HepG2 (cell line): Measurements from ENCODE around the gene KRTAP10-8. TPM values are rescaled to one million over a fixed set of nuclear protein-coding genes. Genes with fewer than 3 reads are reported as not detected.
A peak's percentile ranks its signal among the peaks of the same experiment; 100 is the strongest.

ENCODE experiments used
- ATAC-seq: fragments of 200-7000 bp; cut with Tn5 transposase; 3 replicates; pipeline ENCODE4 v1.9.1; 2020; ENCODE audit warnings: mild to moderate bottlenecking, moderate library complexity
- BruUV-seq: library from RNA; stranded (reverse); fragments of 400-500 nt; replicated peaks from 2 replicates; lab custom pipeline; 2021; lab: Mats Ljungman, UMichigan
- CTCF ChIA-PET: fragments of 300-600 bp; formaldehyde crosslinking; extraction: SDS; loops from one replicate; lab custom pipeline; 2021; ENCODE audit warnings: low total read pairs, inconsistent platforms, low intra/inter-chr PET ratio; lab: Yijun Ruan, JAX
- POLR2A ChIA-PET: fragments of 350-600 bp; sonication (Branson Sonifier 250); formaldehyde crosslinking; loops from one replicate; lab custom pipeline; 2020; ENCODE audit warnings: antibody characterized with exemption, inconsistent platforms; lab: Yijun Ruan, JAX
- DNase-seq: peaks from one replicate; pipeline ENCODE4 v3.0.0-alpha.2; 2015; ENCODE audit warnings: low spot score
- FAIRE-seq: peaks from 3 replicates; lab custom pipeline; 2011; peaks lifted over from hg19 to GRCh38; lab: Jason Lieb, UNC
- H2AFZ ChIP-seq: one replicate; pipeline ENCODE4 v1.6.1; 2011; ENCODE audit warnings: low read length, inconsistent platforms
- H3K27ac ChIP-seq: fragments of 300-600 bp; 3 replicates; pipeline ENCODE4 v1.8.0; 2011; ENCODE audit warnings: mixed run types, mild to moderate bottlenecking, mixed read lengths, low read length, inconsistent platforms; ENCODE audit not compliant: insufficient read depth; ENCODE audit errors: extremely low read length
- H3K27me3 ChIP-seq, 2 experiments: fragments of 200-600 bp in 1 of 2; 2 replicates in 1 of 2; 3 replicates in 1 of 2; pipeline versions ENCODE4 v1.6.0 to v1.8.0; 2011; ENCODE audit warnings: low read length in 2 of 2, mild to moderate bottlenecking in 2 of 2, moderate library complexity in 2 of 2, inconsistent platforms in 1 of 2; ENCODE audit not compliant: insufficient read depth in 2 of 2, control insufficient read depth in 1 of 2
- H3K36me3 ChIP-seq, 2 experiments: fragments of 200-600 bp in 1 of 2; replicated peaks in 1 of 2; 2 replicates in 1 of 2; 3 replicates in 1 of 2; pipeline versions ENCODE4 v1.5.1 to v1.8.0; 2011; ENCODE audit warnings: low read length in 2 of 2, inconsistent platforms in 1 of 2; ENCODE audit not compliant: insufficient read depth in 2 of 2, control insufficient read depth in 1 of 2
- H3K4me1 ChIP-seq: 2 replicates; pipeline ENCODE4 v1.5.1; 2012; ENCODE audit warnings: low read length, inconsistent platforms; ENCODE audit not compliant: insufficient read depth
- H3K4me2 ChIP-seq: 2 replicates; pipeline ENCODE4 v1.6.0; 2011; ENCODE audit warnings: low read depth, low read length, inconsistent platforms
- H3K4me3 ChIP-seq, 3 experiments: fragments of 200-600 bp in 1 of 3; sonication (generic), shearing (Covaris generic) in 1 of 3; replicated peaks in 1 of 3; 2 replicates each; pipeline ENCODE4 v1.5.1; 2011 to 2016; ENCODE audit warnings: low read length in 3 of 3, inconsistent platforms in 2 of 3, low read depth in 2 of 3, mild to moderate bottlenecking in 2 of 3, control low read depth in 1 of 3, mixed read lengths in 1 of 3; ENCODE audit not compliant: insufficient read depth in 1 of 3
- H3K79me2 ChIP-seq: one replicate; pipeline ENCODE4 v1.6.1; 2011; ENCODE audit warnings: low read length, inconsistent platforms; ENCODE audit not compliant: insufficient read depth
- H3K9ac ChIP-seq: 2 replicates; pipeline ENCODE4 v1.6.0; 2011; ENCODE audit warnings: mild to moderate bottlenecking, low read depth, low read length, inconsistent platforms; ENCODE audit not compliant: insufficient read depth
- H3K9me3 ChIP-seq: 2 replicates; pipeline ENCODE4 v1.5.1; 2012; ENCODE audit warnings: mild to moderate bottlenecking, low read length
- H4K20me1 ChIP-seq: 2 replicates; pipeline ENCODE4 v1.6.0; 2011; ENCODE audit warnings: inconsistent platforms, mild to moderate bottlenecking, low read length, moderate library complexity; ENCODE audit not compliant: insufficient read depth
- GATA4 ChIP-seq: sonication (generic); IDR thresholded peaks from 2 replicates; pipeline ENCODE4 v1.6.1; 2016; ENCODE audit warnings: antibody characterized with exemption, low read depth, borderline replicate concordance
- IKZF1 ChIP-seq: fragments of 450-650 bp; IDR thresholded peaks from 2 replicates; pipeline ENCODE4 v1.7.1; 2016
- MED13 ChIP-seq: sonication (generic); formaldehyde crosslinking; IDR thresholded peaks from 2 replicates; pipeline ENCODE4 v1.5.0; 2020; ENCODE audit warnings: missing genetic modification reagents
- NFE2L2 ChIP-seq: fragments of 150-350 bp; IDR thresholded peaks from 2 replicates; pipeline ENCODE4 v1.6.1; 2014; ENCODE audit warnings: low read length
- ZC3H4 ChIP-seq: sonication (generic); formaldehyde crosslinking; IDR thresholded peaks from 2 replicates; pipeline ENCODE4 v1.4.0; 2020; ENCODE audit warnings: missing genetic modification reagents, borderline replicate concordance
- ZNF101 ChIP-seq: sonication (generic); formaldehyde crosslinking; IDR thresholded peaks from 2 replicates; pipeline ENCODE4 v1.4.0; 2020; ENCODE audit warnings: mild to moderate bottlenecking, low read depth, missing genetic modification reagents, borderline replicate concordance
- ZNF235 ChIP-seq: sonication (generic); formaldehyde crosslinking; IDR thresholded peaks from 2 replicates; pipeline ENCODE4 v1.8.1; 2023; ENCODE audit warnings: mild to moderate bottlenecking, missing genetic modification reagents, borderline replicate concordance
- WGBS: methylation state at CpG from one replicate; pipeline ENCODE4 v1.1.6; 2017; ENCODE audit warnings: low lambda C conversion rate; 5-methylcytosine and 5-hydroxymethylcytosine counted together
- in situ Hi-C: cut with HindIII; loops from 2 replicates; pipeline ENCODE4 v1.10.0; 2017; ENCODE audit warnings: low pct_unique_long_range_greater_than_20kb; ENCODE audit not compliant: extremely low pct_ligation_motif_present
- intact Hi-C: fragments of 100-400 bp; cut with micrococcal nuclease; formaldehyde crosslinking; loops from one replicate; pipeline ENCODE4 v1.10.0; 2022; ENCODE audit not compliant: unreplicated experiment
- polyA plus RNA-seq, 8 experiments: library from polyadenylated mRNA; depleted of rRNA in 3 of 8; stranded (reverse) in 7 of 8; unstranded in 1 of 8; fragments of >200 nt; fragmentation: Illumina TruSeq in 4 of 8; extraction: Trizol in 4 of 8; gene quantifications; 2 replicates each; pipeline versions ENCODE4 v1.2.1 to v1.2.3, GENCODE V29; 2011 to 2016; ENCODE audit warnings: low read depth in 4 of 8, missing spikeins in 1 of 8, mixed read lengths in 1 of 8; ENCODE audit not compliant: insufficient read depth in 1 of 8
- total RNA-seq, 5 experiments: library from RNA; depleted of rRNA; stranded (reverse); fragments of >200 nt; fragmentation: Illumina TruSeq; extraction: Trizol; gene quantifications; 2 replicates each; pipeline ENCODE4 v1.2.3, GENCODE V29; 2016; ENCODE audit warnings: low read depth in 1 of 5
- TF ChIP-seq, protein P1 (sequence below): sonication (generic); formaldehyde crosslinking; IDR thresholded peaks from 2 replicates; pipeline ENCODE4 v1.9.0; 2021; ENCODE audit warnings: missing genetic modification reagents, borderline replicate concordance
- TF ChIP-seq, protein P2 (sequence below): sonication (generic); formaldehyde crosslinking; IDR thresholded peaks from 2 replicates; pipeline ENCODE4 v1.4.0; 2020; ENCODE audit warnings: mild to moderate bottlenecking, missing genetic modification reagents

KRTAP10-8 gene
- total and polyA plus RNA-seq, 2 of the 13 experiments (the other 11 are each of a cell fraction or from before 2014, with no cell fraction given): not detected

DNA sequence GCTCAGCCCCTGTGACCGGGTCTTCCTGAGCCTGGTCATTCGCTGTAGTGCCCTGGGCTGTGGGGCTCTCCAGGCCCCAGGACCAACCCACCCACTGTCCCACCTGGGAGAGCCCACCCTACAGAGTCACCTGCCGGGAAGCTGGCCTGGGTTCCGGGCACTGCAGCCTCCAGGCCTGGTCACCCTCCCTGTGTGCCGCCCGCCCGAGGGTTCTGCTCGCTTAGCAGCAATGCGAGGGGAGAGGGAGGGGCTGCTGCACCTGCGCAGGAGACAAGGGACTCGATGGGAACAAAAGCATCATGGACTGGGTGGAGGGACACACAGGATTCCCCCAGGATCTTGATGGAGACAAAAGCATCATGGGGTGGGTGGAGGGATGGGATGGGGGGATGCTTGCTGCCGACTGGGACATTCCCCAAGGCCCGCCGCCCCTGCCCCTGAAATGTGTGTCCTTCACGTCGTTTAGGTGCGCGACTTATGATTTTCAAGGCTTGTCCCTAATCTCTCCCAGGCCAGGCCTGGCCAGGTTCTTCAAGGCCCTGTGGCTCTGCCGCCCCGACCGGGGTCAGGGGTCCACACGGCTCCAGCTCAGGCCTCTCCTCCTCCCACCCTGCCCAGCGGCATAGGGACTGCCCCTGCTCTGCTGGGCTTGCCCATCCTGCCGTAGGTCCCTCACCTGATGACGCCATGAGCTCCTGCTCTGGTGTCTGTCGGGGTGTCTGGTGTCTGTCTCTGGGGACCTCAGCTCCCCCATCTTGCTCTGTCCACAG, 1.7 kb downstream of the KRTAP10-8 start:
- H3K27me3 ChIP-seq: peaks cover 2 to 28% of the 10 kb centered on the region in 2 experiments; a peak in 3 of 5 replicates
- CTCF ChIA-PET: no interaction called here
- no peak overlapping the region for H2AFZ ChIP-seq
- H3K9me3 ChIP-seq: peaks cover 24% of the 10 kb centered on the region; the same call in 1 of the 2 replicates
- POLR2A ChIA-PET: no interaction called here
- no peaks in the 10 kb centered on the region for H3K79me2 ChIP-seq
- H3K9ac ChIP-seq: no peak overlapping the region
- ATAC-seq (peak; percentile 19; the same call in 1 of the 3 replicates), DNase-seq (no peak), FAIRE-seq (no peak)
- in situ Hi-C loops (no loop called here), intact Hi-C loops (no loop called here)
- BruUV-seq: no TSS peak
- no peaks in the 10 kb centered on the region for H4K20me1 ChIP-seq
- no peak overlapping the region for H3K4me3 ChIP-seq
- H3K4me1 ChIP-seq: no peaks in the 10 kb centered on the region
- H3K27ac ChIP-seq: no peak overlapping the region
- no peak for TF ChIP-seq ZNF235
- TF ChIP-seq NFE2L2: no peak
- TF ChIP-seq ZC3H4 (CRISPR knock-in tag): no peak
- no peak for TF ChIP-seq GATA4
- TF ChIP-seq, protein P1, sequence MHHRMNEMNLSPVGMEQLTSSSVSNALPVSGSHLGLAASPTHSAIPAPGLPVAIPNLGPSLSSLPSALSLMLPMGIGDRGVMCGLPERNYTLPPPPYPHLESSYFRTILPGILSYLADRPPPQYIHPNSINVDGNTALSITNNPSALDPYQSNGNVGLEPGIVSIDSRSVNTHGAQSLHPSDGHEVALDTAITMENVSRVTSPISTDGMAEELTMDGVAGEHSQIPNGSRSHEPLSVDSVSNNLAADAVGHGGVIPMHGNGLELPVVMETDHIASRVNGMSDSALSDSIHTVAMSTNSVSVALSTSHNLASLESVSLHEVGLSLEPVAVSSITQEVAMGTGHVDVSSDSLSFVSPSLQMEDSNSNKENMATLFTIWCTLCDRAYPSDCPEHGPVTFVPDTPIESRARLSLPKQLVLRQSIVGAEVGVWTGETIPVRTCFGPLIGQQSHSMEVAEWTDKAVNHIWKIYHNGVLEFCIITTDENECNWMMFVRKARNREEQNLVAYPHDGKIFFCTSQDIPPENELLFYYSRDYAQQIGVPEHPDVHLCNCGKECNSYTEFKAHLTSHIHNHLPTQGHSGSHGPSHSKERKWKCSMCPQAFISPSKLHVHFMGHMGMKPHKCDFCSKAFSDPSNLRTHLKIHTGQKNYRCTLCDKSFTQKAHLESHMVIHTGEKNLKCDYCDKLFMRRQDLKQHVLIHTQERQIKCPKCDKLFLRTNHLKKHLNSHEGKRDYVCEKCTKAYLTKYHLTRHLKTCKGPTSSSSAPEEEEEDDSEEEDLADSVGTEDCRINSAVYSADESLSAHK (CRISPR knock-in tag): no peak
- TF ChIP-seq, protein P2, sequence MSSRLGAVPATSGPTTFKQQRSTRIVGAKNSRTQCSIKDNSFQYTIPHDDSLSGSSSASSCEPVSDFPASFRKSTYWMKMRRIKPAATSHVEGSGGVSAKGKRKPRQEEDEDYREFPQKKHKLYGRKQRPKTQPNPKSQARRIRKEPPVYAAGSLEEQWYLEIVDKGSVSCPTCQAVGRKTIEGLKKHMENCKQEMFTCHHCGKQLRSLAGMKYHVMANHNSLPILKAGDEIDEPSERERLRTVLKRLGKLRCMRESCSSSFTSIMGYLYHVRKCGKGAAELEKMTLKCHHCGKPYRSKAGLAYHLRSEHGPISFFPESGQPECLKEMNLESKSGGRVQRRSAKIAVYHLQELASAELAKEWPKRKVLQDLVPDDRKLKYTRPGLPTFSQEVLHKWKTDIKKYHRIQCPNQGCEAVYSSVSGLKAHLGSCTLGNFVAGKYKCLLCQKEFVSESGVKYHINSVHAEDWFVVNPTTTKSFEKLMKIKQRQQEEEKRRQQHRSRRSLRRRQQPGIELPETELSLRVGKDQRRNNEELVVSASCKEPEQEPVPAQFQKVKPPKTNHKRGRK: no peak
- no peak for TF ChIP-seq IKZF1
- no peak for TF ChIP-seq MED13
- no peak for TF ChIP-seq ZNF101 (CRISPR knock-in tag)
- H3K36me3 ChIP-seq: no peaks in the 10 kb centered on the region
- 44% methylated on average over 12 of the region's 26 CpGs for WGBS
- H3K4me2 ChIP-seq: no peak overlapping the region
